ENCODE data around the gene SFPQ.
"Not testable (repeated sequence)": the region's sequence is repeated elsewhere in the genome, so short reads cannot be mapped to it uniquely, and the experiment has no call there.

SFPQ gene

GRCh38 chr1:35186239-35186638 lies 6.7 kb downstream of the SFPQ start:
- DNase-seq, result no peak

GRCh38 chr1:35185200-35185599 lies 7.7 kb downstream of the SFPQ start:
- no peak for DNase-seq

GRCh38 chr1:35184495-35185199 lies 8.3 kb downstream of the SFPQ start:
- DNase-seq, result no peak

- DNase-seq, result no peak
Measured at GRCh38 chr1:35181790-35182455, 11.0 kb downstream of the SFPQ start.

- DNase-seq, result peak in 1 of 2 donors; percentile 17
Measured at GRCh38 chr1:35180776-35181374, 12.1 kb downstream of the SFPQ start.

- DNase-seq, result no peak
Measured at GRCh38 chr1:35179908-35180307, 13.0 kb downstream of the SFPQ start.

- no peak for DNase-seq
Measured at GRCh38 chr1:35178874-35179380, 14.0 kb downstream of the SFPQ start.

- no peak for DNase-seq
Measured at GRCh38 chr1:35178295-35178695, 14.7 kb downstream of the SFPQ start.

GRCh38 chr1:35177237-35177786 lies 15.6 kb downstream of the SFPQ start:
- DNase-seq, result no peak

GRCh38 chr1:35175602-35176001 lies 17.3 kb downstream of the SFPQ start:
- no peak for DNase-seq

- DNase-seq, result no peak
Measured at GRCh38 chr1:35175098-35175576, 17.8 kb downstream of the SFPQ start.

- no peak for DNase-seq
Measured at GRCh38 chr1:35173909-35174540, 18.9 kb downstream of the SFPQ start.

GRCh38 chr1:35173491-35173890 lies 19.5 kb downstream of the SFPQ start:
- DNase-seq, result no peak

GRCh38 chr1:35172022-35172421 lies 20.9 kb downstream of the SFPQ start:
- DNase-seq, result no peak

GRCh38 chr1:35171579-35171978 lies 21.4 kb downstream of the SFPQ start:
- no peak for DNase-seq

- DNase-seq, result no peak
Measured at GRCh38 chr1:35164893-35165292, 28.1 kb downstream of the SFPQ start.

- DNase-seq, result no peak
Measured at GRCh38 chr1:35151220-35151619, 41.7 kb downstream of the SFPQ start.

GRCh38 chr1:35145892-35146549 lies 46.9 kb downstream of the SFPQ start:
- not testable (repeated sequence) for DNase-seq

GRCh38 chr1:35143737-35144508 lies 49.0 kb downstream of the SFPQ start:
- DNase-seq, result no peak

- not testable (repeated sequence) for DNase-seq
Measured at GRCh38 chr1:35142728-35143127, 50.2 kb downstream of the SFPQ start.

- DNase-seq, result not testable (repeated sequence)
Measured at GRCh38 chr1:35142294-35142693, 50.7 kb downstream of the SFPQ start.

- DNase-seq, result not testable (repeated sequence)
Measured at GRCh38 chr1:35137590-35137989, 55.4 kb downstream of the SFPQ start.
